Fibroblast of lung (primary cell): ENCODE data around the gene LZTS3. TPM values are rescaled to one million over a fixed set of nuclear protein-coding genes. Genes with fewer than 3 reads are reported as not detected.

Source experiments
- DNase-seq, 2 donors: peaks; one replicate each; pipeline versions ENCODE4 v3.0.0 to v3.0.0-alpha.2; 2010; ENCODE audit warnings: low read depth in 2 of 2
- H2AFZ ChIP-seq: 2 replicates; pipeline ENCODE4 v1.5.1; 2012; ENCODE audit warnings: low read length, control low read depth, inconsistent platforms
- H3K27ac ChIP-seq: 2 replicates; pipeline ENCODE4 v1.5.1; 2011; ENCODE audit warnings: low read length, control low read depth; ENCODE audit not compliant: insufficient read depth
- H3K27me3 ChIP-seq: 2 replicates; pipeline ENCODE4 v1.5.1; 2011; ENCODE audit warnings: mild to moderate bottlenecking, low read length; ENCODE audit not compliant: control insufficient read depth, insufficient read depth
- H3K36me3 ChIP-seq: 2 replicates; pipeline ENCODE4 v1.5.1; 2011; ENCODE audit warnings: low read length; ENCODE audit not compliant: control insufficient read depth, insufficient read depth
- H3K4me1 ChIP-seq: 2 replicates; pipeline ENCODE4 v1.5.1; 2011; ENCODE audit warnings: low read length; ENCODE audit not compliant: control insufficient read depth, insufficient read depth; ENCODE audit errors: extremely low read depth
- H3K4me2 ChIP-seq: 2 replicates; pipeline ENCODE4 v1.5.1; 2011; ENCODE audit warnings: low read length, control low read depth; ENCODE audit not compliant: insufficient read depth; ENCODE audit errors: extremely low read depth
- H3K4me3 ChIP-seq, 4 experiments: fragments of 200-600 bp in 1 of 4; sonication (generic) in 1 of 4; replicated peaks in 1 of 4; 2 replicates each; pipeline ENCODE4 v1.5.1; 2011 to 2016; ENCODE audit warnings: low read length in 4 of 4, low read depth in 3 of 4, mild to moderate bottlenecking in 3 of 4, control low read depth in 2 of 4, inconsistent platforms in 1 of 4, mixed read lengths in 1 of 4; ENCODE audit not compliant: insufficient read depth in 1 of 4; ENCODE audit errors: control extremely low read depth in 1 of 4
- H3K79me2 ChIP-seq: 2 replicates; pipeline ENCODE4 v1.5.1; 2012; ENCODE audit warnings: mild to moderate bottlenecking, low read length, inconsistent platforms; ENCODE audit not compliant: control insufficient read depth, insufficient read depth
- H3K9ac ChIP-seq: 2 replicates; pipeline ENCODE4 v1.5.1; 2011; ENCODE audit warnings: mild to moderate bottlenecking, low read length, control low read depth; ENCODE audit not compliant: insufficient read depth
- H3K9me3 ChIP-seq: 2 replicates; pipeline ENCODE4 v1.5.1; 2012; ENCODE audit warnings: low read depth, low read length; ENCODE audit not compliant: control insufficient read depth, insufficient read depth
- H4K20me1 ChIP-seq: 2 replicates; pipeline ENCODE4 v1.5.1; 2011; ENCODE audit warnings: low read length; ENCODE audit not compliant: control insufficient read depth, insufficient read depth; ENCODE audit errors: extremely low read depth
- CTCF ChIP-seq, 2 donors: IDR thresholded peaks in 1 of 2; conservative IDR thresholded peaks in 1 of 2; 1 replicate in 1 of 2; 2 replicates in 1 of 2; pipeline ENCODE4 v1.5.1; 2011 to 2012; ENCODE audit warnings: low read length in 2 of 2, control low read depth in 1 of 2, inconsistent platforms in 1 of 2, low read depth in 1 of 2, mild to moderate bottlenecking in 1 of 2
- EZH2 ChIP-seq: IDR thresholded peaks from 2 replicates; pipeline ENCODE4 v1.5.1; 2012; ENCODE audit warnings: low read length, control low read depth, mild to moderate bottlenecking; ENCODE audit errors: missing control alignments
- polyA plus RNA-seq, 2 donors: library from polyadenylated mRNA; depleted of rRNA in 1 of 2; stranded (reverse) in 1 of 2; unstranded in 1 of 2; fragments of >200 nt; gene quantifications; 2 replicates each; pipeline ENCODE4 v1.2.1, GENCODE V29; 2011 to 2012; ENCODE audit warnings: missing spikeins in 1 of 2
- total RNA-seq: library from RNA; depleted of rRNA; stranded (reverse); fragments of >200 nt; gene quantifications from 2 replicates; pipeline ENCODE4 v1.2.1, GENCODE V29; 2014

LZTS3 gene
- total and polyA plus RNA-seq, 2 donors (not counting 1 experiment from before 2014, with no cell fraction given): 2.6 to 6.1 TPM

- no peak for DNase-seq
- H3K27ac ChIP-seq: no peak overlapping the region
- H3K27me3 ChIP-seq: peaks cover 3% of the 10 kb centered on the region
- H2AFZ ChIP-seq: no peak overlapping the region
- H4K20me1 ChIP-seq: no peaks in the 10 kb centered on the region
- no peaks in the 10 kb centered on the region for H3K79me2 ChIP-seq
- no peaks in the 10 kb centered on the region for H3K9me3 ChIP-seq
- no peak overlapping the region for H3K4me2 ChIP-seq
- no peaks in the 10 kb centered on the region for H3K36me3 ChIP-seq
- H3K9ac ChIP-seq: no peak overlapping the region
- no peak overlapping the region for H3K4me3 ChIP-seq
- no peaks in the 10 kb centered on the region for H3K4me1 ChIP-seq
- TF ChIP-seq CTCF (conservative IDR thresholded peaks at IDR 0.05 in 1 of 2, IDR thresholded peaks at IDR 0.05 in 1 of 2; ENCODE audit: low read depth in 1 of 2, low read length in 2 of 2): no peak
Observed at GRCh38 chr20:3166338-3166912, 6.9 kb downstream of the LZTS3 start.

DNA sequence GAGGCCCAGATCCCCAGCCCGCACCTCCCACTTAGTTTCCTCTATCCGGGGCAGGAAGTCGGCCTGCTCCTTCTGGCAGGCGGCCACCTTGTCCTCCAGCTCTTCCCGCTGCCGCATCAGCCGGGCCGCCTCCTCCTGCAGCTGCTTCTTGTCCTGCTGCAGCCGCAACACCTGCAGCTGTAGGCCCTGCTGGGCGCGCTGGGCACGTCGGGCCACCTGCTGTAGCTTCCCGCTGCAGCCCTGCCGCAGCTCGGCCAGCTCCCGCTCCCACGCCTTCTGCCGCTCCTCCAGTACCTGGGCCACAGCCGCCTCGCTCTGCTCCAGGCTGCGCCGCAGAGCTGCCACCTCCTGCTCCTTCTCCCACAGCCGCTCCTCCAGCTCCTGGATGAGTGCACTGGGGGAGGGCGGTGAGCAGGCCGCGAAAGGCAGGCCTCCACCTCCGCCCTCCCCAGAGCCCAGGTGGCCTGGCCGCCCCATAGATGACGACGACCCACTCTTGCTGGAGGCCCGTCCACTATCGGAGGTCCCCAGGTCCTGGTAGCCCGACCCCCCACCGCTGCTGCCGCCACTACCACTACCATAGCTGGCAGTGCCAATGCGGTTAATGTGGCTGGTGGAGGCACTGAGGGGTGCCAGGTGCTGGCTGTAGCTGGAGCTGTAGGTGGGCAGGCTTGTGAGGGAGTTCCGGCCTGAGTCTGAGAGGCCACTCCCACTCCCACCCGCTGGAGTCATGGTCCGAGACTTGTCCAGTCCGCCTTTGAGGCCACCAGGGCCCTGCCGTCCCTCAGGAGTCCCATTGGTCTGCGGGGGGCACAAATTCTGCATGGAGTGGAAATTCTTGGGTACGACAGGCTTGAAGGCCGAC, 7.6 kb downstream of the LZTS3 start:
- H3K79me2 ChIP-seq: no peaks in the 10 kb centered on the region
- no peak overlapping the region for H3K4me3 ChIP-seq

More for the DNA sequence above, 7.6 kb downstream of the LZTS3 start:
- TF ChIP-seq EZH2 (no peak), CTCF (conservative IDR thresholded peaks at IDR 0.05 in 1 of 2, IDR thresholded peaks at IDR 0.05 in 1 of 2; ENCODE audit: low read depth in 1 of 2, low read length in 2 of 2) (no peak)
- H3K9me3 ChIP-seq: no peaks in the 10 kb centered on the region
- no peak overlapping the region for H3K9ac ChIP-seq
- peaks cover 3% of the 10 kb centered on the region for H3K27me3 ChIP-seq
- peak; percentile 16 to 57 for DNase-seq
- no peak overlapping the region for H3K27ac ChIP-seq
- no peaks in the 10 kb centered on the region for H3K36me3 ChIP-seq
- no peaks in the 10 kb centered on the region for H3K4me1 ChIP-seq
- H4K20me1 ChIP-seq: no peaks in the 10 kb centered on the region
- no peak overlapping the region for H2AFZ ChIP-seq
- no peak overlapping the region for H3K4me2 ChIP-seq
